ENCODE measurements around the gene ADARB2.
"Not testable (repeated sequence)": the region's sequence is repeated elsewhere in the genome, so short reads cannot be mapped to it uniquely, and the experiment has no call there.

Gene ADARB2

GRCh38 chr10:1331560-1331959 is 405.8 kb downstream of the ADARB2 start:
- Histone ChIP-seq H3K9me3 (no peaks in the 10 kb centered on the region), H3K36me3 (no peaks in the 10 kb centered on the region), H3K27me3 (peaks cover 12% of the 10 kb centered on the region), H3K27ac (no peak overlapping the region), H3K4me3 (ENCODE audit: low read depth in 1 of 2, low read length in 1 of 2) (no peak overlapping the region), H3K4me1 (ENCODE audit: control insufficient read depth in 1 of 2, insufficient read depth in 1 of 2, low read depth in 1 of 2, low read length in 1 of 2) (no peaks in the 10 kb centered on the region)
- no peak for TF ChIP-seq CTCF (IDR thresholded peaks at IDR 0.05)

GRCh38 chr10:1329622-1330021 is 407.7 kb downstream of the ADARB2 start:
- Histone ChIP-seq H3K4me1 (ENCODE audit: control insufficient read depth in 1 of 2, insufficient read depth in 1 of 2, low read depth in 1 of 2, low read length in 1 of 2) (no peaks in the 10 kb centered on the region), H3K4me3 (ENCODE audit: low read depth in 1 of 2, low read length in 1 of 2) (no peak overlapping the region), H3K27me3 (peaks cover 16% of the 10 kb centered on the region), H3K9me3 (no peaks in the 10 kb centered on the region), H3K36me3 (no peaks in the 10 kb centered on the region), H3K27ac (no peak overlapping the region)
- TF ChIP-seq CTCF (IDR thresholded peaks at IDR 0.05): no peak

GRCh38 chr10:1328981-1329614 is 408.2 kb downstream of the ADARB2 start:
- no peak for TF ChIP-seq CTCF (IDR thresholded peaks at IDR 0.05)
- H3K27ac ChIP-seq: no peak overlapping the region
- H3K9me3 ChIP-seq: no peaks in the 10 kb centered on the region
- no peaks in the 10 kb centered on the region for H3K36me3 ChIP-seq
- H3K27me3 ChIP-seq: peaks cover 16% of the 10 kb centered on the region
- H3K4me1 ChIP-seq (ENCODE audit: control insufficient read depth in 1 of 2, insufficient read depth in 1 of 2, low read depth in 1 of 2, low read length in 1 of 2): no peaks in the 10 kb centered on the region
- no peak overlapping the region for H3K4me3 ChIP-seq (ENCODE audit: low read depth in 1 of 2, low read length in 1 of 2)

GRCh38 chr10:1328161-1328823 is 409.0 kb downstream of the ADARB2 start:
- no peak overlapping the region for H3K27ac ChIP-seq
- no peaks in the 10 kb centered on the region for H3K36me3 ChIP-seq
- no peak for TF ChIP-seq CTCF (IDR thresholded peaks at IDR 0.05)
- peaks cover 15% of the 10 kb centered on the region for H3K27me3 ChIP-seq
- H3K4me1 ChIP-seq (ENCODE audit: control insufficient read depth in 1 of 2, insufficient read depth in 1 of 2, low read depth in 1 of 2, low read length in 1 of 2): no peaks in the 10 kb centered on the region
- no peak overlapping the region for H3K4me3 ChIP-seq (ENCODE audit: low read depth in 1 of 2, low read length in 1 of 2)
- H3K9me3 ChIP-seq: no peaks in the 10 kb centered on the region

GRCh38 chr10:1327759-1328158 is 409.6 kb downstream of the ADARB2 start:
- Histone ChIP-seq H3K27ac (no peak overlapping the region), H3K9me3 (no peaks in the 10 kb centered on the region), H3K36me3 (no peaks in the 10 kb centered on the region), H3K4me3 (ENCODE audit: low read depth in 1 of 2, low read length in 1 of 2) (no peak overlapping the region), H3K27me3 (peaks cover 12% of the 10 kb centered on the region), H3K4me1 (ENCODE audit: control insufficient read depth in 1 of 2, insufficient read depth in 1 of 2, low read depth in 1 of 2, low read length in 1 of 2) (no peaks in the 10 kb centered on the region)
- TF ChIP-seq CTCF (IDR thresholded peaks at IDR 0.05): no peak

GRCh38 chr10:1326514-1326913 is 410.8 kb downstream of the ADARB2 start:
- peaks cover 16% of the 10 kb centered on the region for H3K27me3 ChIP-seq
- H3K4me3 ChIP-seq (ENCODE audit: low read depth in 1 of 2, low read length in 1 of 2); H3K27ac ChIP-seq; H3K9me3 ChIP-seq; H3K4me1 ChIP-seq (ENCODE audit: control insufficient read depth in 1 of 2, insufficient read depth in 1 of 2, low read depth in 1 of 2, low read length in 1 of 2); H3K36me3 ChIP-seq: not testable (repeated sequence)
